Stimulated activated CD4-positive, alpha-beta T cell treated with anti-CD3 and anti-CD28 coated beads, Interleukin-15, amount 100 ng/mL, for 48 hours (primary cell): ENCODE data around the gene RABGAP1L.

ENCODE experiments used
- DNase-seq, 2 donors: peaks; one replicate each; pipeline ENCODE4 v3.0.0-alpha.2; 2020; ENCODE audit warnings: low read depth in 2 of 2

Gene RABGAP1L

GRCh38 chr1:174746024-174746808 lies 586.9 kb downstream of the RABGAP1L start:
- no peak for DNase-seq

GRCh38 chr1:174747613-174748012 lies 588.3 kb downstream of the RABGAP1L start:
- DNase-seq = no peak

- no peak for DNase-seq
Measured at GRCh38 chr1:174748586-174748985, 589.3 kb downstream of the RABGAP1L start.

- no peak for DNase-seq
Measured at GRCh38 chr1:174753131-174753530, 593.8 kb downstream of the RABGAP1L start.

- DNase-seq = no peak
Measured at GRCh38 chr1:174761335-174761734, 602.0 kb downstream of the RABGAP1L start.

- no peak for DNase-seq
Measured at GRCh38 chr1:174761901-174762585, 602.7 kb downstream of the RABGAP1L start.

- no peak for DNase-seq
Measured at GRCh38 chr1:174764191-174764590, 604.9 kb downstream of the RABGAP1L start.

GRCh38 chr1:174766727-174767126 lies 607.4 kb downstream of the RABGAP1L start:
- no peak for DNase-seq

- DNase-seq = no peak
Measured at GRCh38 chr1:174768516-174768915, 609.2 kb downstream of the RABGAP1L start.

GRCh38 chr1:174768949-174769348 lies 609.6 kb downstream of the RABGAP1L start:
- no peak for DNase-seq

- no peak for DNase-seq
Measured at GRCh38 chr1:174769961-174770549, 610.7 kb downstream of the RABGAP1L start.

- no peak for DNase-seq
Measured at GRCh38 chr1:174775621-174776020, 616.3 kb downstream of the RABGAP1L start.

- no peak for DNase-seq
Measured at GRCh38 chr1:174777262-174777661, 617.9 kb downstream of the RABGAP1L start.

- no peak for DNase-seq
Measured at GRCh38 chr1:174785510-174785909, 626.2 kb downstream of the RABGAP1L start.

GRCh38 chr1:174786358-174786757 lies 627.0 kb downstream of the RABGAP1L start:
- DNase-seq = no peak

GRCh38 chr1:174786760-174787159 lies 627.4 kb downstream of the RABGAP1L start:
- no peak for DNase-seq

GRCh38 chr1:174788981-174789380 lies 629.7 kb downstream of the RABGAP1L start:
- no peak for DNase-seq

GRCh38 chr1:174789399-174789798 lies 630.1 kb downstream of the RABGAP1L start:
- no peak for DNase-seq

GRCh38 chr1:174791863-174792262 lies 632.5 kb downstream of the RABGAP1L start:
- DNase-seq = no peak

GRCh38 chr1:174794861-174795260 lies 635.5 kb downstream of the RABGAP1L start:
- no peak for DNase-seq

- DNase-seq = no peak
Measured at GRCh38 chr1:174795806-174796205, 636.5 kb downstream of the RABGAP1L start.

- no peak for DNase-seq
Measured at GRCh38 chr1:174797398-174797797, 638.1 kb downstream of the RABGAP1L start.

- no peak for DNase-seq
Measured at GRCh38 chr1:174799136-174799479, 639.8 kb downstream of the RABGAP1L start.
